SK-N-SH (cell line): ENCODE measurements around the gene ZBTB7B. TPM values are rescaled to one million over a fixed set of nuclear protein-coding genes. Genes with fewer than 3 reads are reported as not detected.

ENCODE experiments used
- CTCF ChIA-PET: fragments of 300-600, 350-600 bp; formaldehyde crosslinking; extraction: SDS; loops from one replicate; lab custom pipeline; 2021; lab: Yijun Ruan, JAX
- POLR2A ChIA-PET: fragments of 350-600 bp; sonication (Branson Sonifier 250); formaldehyde crosslinking; extraction: SDS; loops from one replicate; lab custom pipeline; 2020; ENCODE audit warnings: antibody characterized with exemption, inconsistent platforms; lab: Yijun Ruan, JAX
- DNase-seq: peaks from one replicate; pipeline ENCODE4 v3.0.0; 2012
- H2AFZ ChIP-seq: fragments of 200-600 bp; sonication (generic); 2 replicates; pipeline ENCODE4 v1.8.1; 2016; ENCODE audit warnings: antibody characterized with exemption, mild to moderate bottlenecking, low read depth
- H3F3A ChIP-seq: fragments of 200-600 bp; sonication (generic); replicated peaks from 2 replicates; pipeline ENCODE3; 2016; ENCODE audit warnings: antibody characterized with exemption, mild to moderate bottlenecking; ENCODE audit not compliant: insufficient read depth
- H3K27ac ChIP-seq, 2 experiments: fragments of 200-500 bp in 1 of 2; fragments of 200-600 bp in 1 of 2; sonication (Bioruptor generic) in 1 of 2; sonication (generic), shearing (Covaris generic) in 1 of 2; 2 replicates each; pipeline versions ENCODE4 v1.5.1 to v1.6.1; 2014 to 2016; ENCODE audit warnings: low read depth in 2 of 2, inconsistent platforms in 1 of 2, low read length in 1 of 2, mild to moderate bottlenecking in 1 of 2, mixed read lengths in 1 of 2
- H3K27me3 ChIP-seq: fragments of 200-600 bp; sonication (generic), shearing (Covaris generic); 2 replicates; pipeline ENCODE4 v1.6.1; 2016; ENCODE audit warnings: mixed run types; ENCODE audit not compliant: insufficient read depth
- H3K36me3 ChIP-seq, 2 experiments: fragments of 200-500 bp in 1 of 2; fragments of 200-600 bp in 1 of 2; sonication (Bioruptor generic) in 1 of 2; sonication (generic) in 1 of 2; replicated peaks in 1 of 2; 2 replicates each; pipeline versions ENCODE3 to v1.5.1; 2014 to 2016; ENCODE audit warnings: low read length in 1 of 2, mild to moderate bottlenecking in 1 of 2; ENCODE audit not compliant: insufficient read depth in 2 of 2, control insufficient read depth in 1 of 2
- H3K4me1 ChIP-seq, 2 experiments: fragments of 200-500 bp in 1 of 2; fragments of 200-600 bp in 1 of 2; sonication (Bioruptor generic) in 1 of 2; sonication (generic), shearing (Covaris generic) in 1 of 2; 2 replicates each; pipeline versions ENCODE4 v1.5.1 to v1.6.1; 2014 to 2016; ENCODE audit warnings: low read depth in 1 of 2, low read length in 1 of 2, mixed run types in 1 of 2; ENCODE audit not compliant: insufficient read depth in 2 of 2, control insufficient read depth in 1 of 2
- H3K4me2 ChIP-seq: fragments of 200-600 bp; sonication (generic), shearing (Covaris generic); 2 replicates; pipeline ENCODE4 v1.6.1; 2017; ENCODE audit warnings: mixed run types
- H3K4me3 ChIP-seq, 2 experiments: fragments of 200-500 bp in 1 of 2; fragments of 200-600 bp in 1 of 2; sonication (Bioruptor generic) in 1 of 2; sonication (generic), shearing (Covaris generic) in 1 of 2; 2 replicates each; pipeline versions ENCODE4 v1.5.1 to v1.8.1; 2014 to 2016; ENCODE audit warnings: low read depth in 2 of 2, inconsistent platforms in 1 of 2, low read length in 1 of 2, mild to moderate bottlenecking in 1 of 2, mixed read lengths in 1 of 2, moderate library complexity in 1 of 2
- H3K79me2 ChIP-seq: fragments of 200-600 bp; sonication (generic); 2 replicates; pipeline ENCODE4 v1.8.1; 2017; ENCODE audit warnings: mild to moderate bottlenecking; ENCODE audit not compliant: insufficient read depth
- H3K9ac ChIP-seq: fragments of 200-600 bp; sonication (generic); 2 replicates; pipeline ENCODE4 v1.6.1; 2017; ENCODE audit warnings: mixed run types
- H3K9me2 ChIP-seq: fragments of 200-600 bp; sonication (generic); 2 replicates; pipeline ENCODE4 v1.6.1; 2017; ENCODE audit warnings: mixed run types
- H3K9me3 ChIP-seq: fragments of 200-600 bp; sonication (generic); 2 replicates; pipeline ENCODE4 v1.6.1; 2017; ENCODE audit warnings: mixed run types, mild to moderate bottlenecking, moderate library complexity
- H4K20me1 ChIP-seq: fragments of 200-600 bp; sonication (generic); 2 replicates; pipeline ENCODE4 v1.6.1; 2017; ENCODE audit warnings: mild to moderate bottlenecking, mixed run types; ENCODE audit not compliant: insufficient read depth
- CHD2 ChIP-seq: fragments of 150-350 bp; IDR thresholded peaks from 2 replicates; pipeline ENCODE4 v1.6.1; 2018; ENCODE audit warnings: low read length; ENCODE audit not compliant: partially characterized antibody
- ELF1 ChIP-seq: IDR thresholded peaks from 2 replicates; pipeline ENCODE4 v1.4.0; 2012
- EZH2phosphoT487 ChIP-seq: fragments of 200-600 bp; sonication (generic); IDR thresholded peaks from 2 replicates; pipeline ENCODE4 v1.6.1; 2017; ENCODE audit warnings: low read depth, mixed run types, mild to moderate bottlenecking, antibody characterized with exemption, moderate library complexity, borderline replicate concordance
- FOSL2 ChIP-seq: IDR thresholded peaks from 2 replicates; pipeline ENCODE4 v1.4.0; 2012; ENCODE audit warnings: low read depth, mild to moderate bottlenecking, moderate library complexity, borderline replicate concordance
- FOXJ3 ChIP-seq: sonication (generic); formaldehyde crosslinking; IDR thresholded peaks from 2 replicates; pipeline ENCODE4 v1.5.1; 2020; ENCODE audit warnings: mild to moderate bottlenecking, missing genetic modification reagents
- GABPA ChIP-seq: IDR thresholded peaks from 2 replicates; pipeline ENCODE4 v1.4.0; 2012; ENCODE audit warnings: low read depth, mild to moderate bottlenecking
- GATA2 ChIP-seq: sonication (generic); formaldehyde crosslinking; IDR thresholded peaks from 2 replicates; pipeline ENCODE4 v1.5.0; 2020; ENCODE audit warnings: mild to moderate bottlenecking, missing genetic modification reagents
- IRF3 ChIP-seq: fragments of 150-350 bp; IDR thresholded peaks from 2 replicates; pipeline ENCODE4 v1.6.1; 2016; ENCODE audit warnings: mild to moderate bottlenecking, low read depth, low read length
- MEF2A ChIP-seq: IDR thresholded peaks from 2 replicates; pipeline ENCODE4 v1.4.0; 2012; ENCODE audit warnings: low read depth, borderline replicate concordance
- POLR2AphosphoS5 ChIP-seq: IDR thresholded peaks from 2 replicates; pipeline ENCODE4 v1.6.1; 2012; ENCODE audit warnings: low read depth, low read length
- RAD21 ChIP-seq: IDR thresholded peaks from 2 replicates; pipeline ENCODE4 v1.6.1; 2012; ENCODE audit warnings: mild to moderate bottlenecking, low read length
- RCOR1 ChIP-seq: fragments of 150-350 bp; IDR thresholded peaks from 2 replicates; pipeline ENCODE4 v1.6.1; 2017; ENCODE audit warnings: antibody characterized with exemption, low read length
- RXRA ChIP-seq: IDR thresholded peaks from 2 replicates; pipeline ENCODE4 v1.4.0; 2012; ENCODE audit warnings: low read depth, mild to moderate bottlenecking, borderline replicate concordance
- SIN3A ChIP-seq: IDR thresholded peaks from 2 replicates; pipeline ENCODE4 v1.6.1; 2012; ENCODE audit warnings: low read depth, mild to moderate bottlenecking, low read length, moderate library complexity, borderline replicate concordance
- SMC3 ChIP-seq: IDR thresholded peaks from 2 replicates; pipeline ENCODE4 v1.6.1; 2012; ENCODE audit warnings: low read depth, low read length, improper control_type of control experiment
- TAF1 ChIP-seq: IDR thresholded peaks from 2 replicates; pipeline ENCODE4 v1.6.1; 2012; ENCODE audit warnings: low read depth, mild to moderate bottlenecking, low read length, moderate library complexity, borderline replicate concordance
- TCF12 ChIP-seq: IDR thresholded peaks from 2 replicates; pipeline ENCODE4 v1.4.0; 2012
- TEAD4 ChIP-seq: IDR thresholded peaks from 2 replicates; pipeline ENCODE4 v1.4.0; 2012; ENCODE audit warnings: mild to moderate bottlenecking, borderline replicate concordance; ENCODE audit not compliant: insufficient read depth
- USF2 ChIP-seq: fragments of 150-350 bp; IDR thresholded peaks from 2 replicates; pipeline ENCODE4 v1.6.1; 2017; ENCODE audit warnings: antibody characterized with exemption, low read length, low read depth, borderline replicate concordance
- WGBS: methylation state at CpG from one replicate; pipeline ENCODE4 v1.1.6; 2017; ENCODE audit warnings: low lambda C conversion rate; 5-methylcytosine and 5-hydroxymethylcytosine counted together
- polyA plus RNA-seq, 3 experiments: library from polyadenylated mRNA; depleted of rRNA; stranded (reverse); fragments of >200 nt; gene quantifications; 2 replicates each; pipeline ENCODE4 v1.2.3, GENCODE V29; 2012
- TF ChIP-seq, protein P1 (sequence below): IDR thresholded peaks from 2 replicates; pipeline ENCODE4; 2012

ZBTB7B gene
- polyA plus RNA-seq, 1 of the 3 experiments (the other 2 are of a cell fraction), result 15.7 TPM

DNA sequence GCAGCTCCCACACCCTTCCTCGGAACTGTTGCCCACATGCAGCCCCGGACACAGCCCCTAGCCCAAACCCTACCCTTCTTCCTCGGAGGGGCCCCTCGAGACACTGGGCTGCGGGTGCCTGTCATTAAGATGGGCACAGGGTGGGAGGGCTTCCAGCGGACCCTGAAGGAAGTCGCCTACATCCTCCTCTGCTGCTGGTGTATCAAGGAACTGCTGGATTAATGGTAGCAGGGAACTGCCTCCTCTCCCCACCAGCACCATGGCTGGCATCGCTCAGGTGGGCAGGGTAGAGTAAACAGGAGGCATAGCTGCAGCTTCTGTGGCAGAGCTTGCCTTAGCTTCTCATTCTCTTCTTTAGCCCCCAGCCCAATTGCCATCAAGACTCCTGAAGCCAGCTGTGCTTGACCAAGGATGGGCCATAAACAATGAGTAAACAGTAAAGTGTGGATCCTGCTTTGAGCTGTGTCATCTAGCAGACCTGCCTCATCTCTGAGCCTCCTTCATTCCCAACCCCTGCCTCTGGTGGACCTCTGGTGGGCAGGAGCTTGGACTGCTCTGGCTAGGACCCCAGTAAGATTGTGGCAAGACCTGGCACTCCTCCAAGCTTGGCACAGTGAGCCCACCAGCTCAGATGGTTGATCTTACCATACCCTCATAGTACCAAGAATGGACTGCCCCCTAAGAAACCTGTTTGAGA, 8.9 kb upstream of the ZBTB7B start, which contains the start of gene LENEP (continued):
- no peak for TF ChIP-seq ELF1
- TF ChIP-seq TCF12, result no peak
- no peak for TF ChIP-seq RAD21
- TF ChIP-seq FOSL2, result no peak
- no peak for TF ChIP-seq FOXJ3 (CRISPR knock-in tag)
- TF ChIP-seq TEAD4, result no peak
- no peak for TF ChIP-seq POLR2AphosphoS5
- TF ChIP-seq GABPA, result no peak
- no peak for TF ChIP-seq GATA2 (CRISPR knock-in tag)

GRCh38 chr1:154994269-154994587, 8.4 kb upstream of the ZBTB7B start:
- POLR2A ChIA-PET, result interaction anchor here (0.6 to 3.9 kb wide), 8 partner anchors 11 to 156 kb away, joined by 3 to 22 read pairs (median 8); partner anchors contain the start of genes CKS1B, FLAD1, PBXIP1 and SHC1
- WGBS, result 95% methylated on average over 1 of the region's 1 CpG

GRCh38 chr1:154994591-154994990, 8.0 kb upstream of the ZBTB7B start:
- Histone ChIP-seq H3K79me2 (no peaks in the 10 kb centered on the region), H3F3A (peaks cover 9% of the 10 kb centered on the region), H3K4me3 (no peak overlapping the region), H3K36me3 (peaks cover 9 to 10% of the 10 kb centered on the region in 2 experiments), H3K4me1 (peaks cover 8 to 22% of the 10 kb centered on the region in 2 experiments), H3K9ac (no peak overlapping the region), H2AFZ (no peak overlapping the region), H3K27me3 (no peaks in the 10 kb centered on the region), H3K4me2 (no peak overlapping the region), H4K20me1 (no peaks in the 10 kb centered on the region), H3K27ac (no peak overlapping the region; a peak in 1 of 4 replicates), H3K9me3 (no peaks in the 10 kb centered on the region), H3K9me2 (no peaks in the 10 kb centered on the region)
- ChIA-PET CTCF (interaction anchor here (0.5 to 14.0 kb wide), 11 partner anchors 10 to 178 kb away, joined by 3 to 640 read pairs (median 4); partner anchors contain the start of genes ADAM15, CKS1B, FLAD1 and KRTCAP2), POLR2A (interaction anchor here (0.6 to 3.9 kb wide), 9 partner anchors 11 to 156 kb away, joined by 3 to 22 read pairs (median 7); partner anchors contain the start of genes CKS1B, FLAD1, PBXIP1 and SHC1)
- no peak for DNase-seq
- WGBS, result 80% methylated on average over 2 of the region's 3 CpGs
- TF ChIP-seq GATA2 (CRISPR knock-in tag) (no peak), TCF12 (no peak), USF2 (no peak), RXRA (no peak), RAD21 (no peak), CHD2 (no peak), SIN3A (no peak), IRF3 (no peak), FOSL2 (no peak), RCOR1 (no peak)
- TF ChIP-seq, protein P1, sequence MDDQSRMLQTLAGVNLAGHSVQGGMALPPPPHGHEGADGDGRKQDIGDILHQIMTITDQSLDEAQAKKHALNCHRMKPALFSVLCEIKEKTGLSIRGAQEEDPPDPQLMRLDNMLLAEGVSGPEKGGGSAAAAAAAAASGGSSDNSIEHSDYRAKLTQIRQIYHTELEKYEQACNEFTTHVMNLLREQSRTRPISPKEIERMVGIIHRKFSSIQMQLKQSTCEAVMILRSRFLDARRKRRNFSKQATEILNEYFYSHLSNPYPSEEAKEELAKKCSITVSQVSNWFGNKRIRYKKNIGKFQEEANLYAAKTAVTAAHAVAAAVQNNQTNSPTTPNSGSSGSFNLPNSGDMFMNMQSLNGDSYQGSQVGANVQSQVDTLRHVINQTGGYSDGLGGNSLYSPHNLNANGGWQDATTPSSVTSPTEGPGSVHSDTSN, result no peak

More at GRCh38 chr1:154994269-154994587, 8.4 kb upstream of the ZBTB7B start:
- Histone ChIP-seq H4K20me1 (no peaks in the 10 kb centered on the region), H3K9ac (no peak overlapping the region), H2AFZ (no peak overlapping the region), H3K79me2 (no peaks in the 10 kb centered on the region), H3F3A (peaks cover 8% of the 10 kb centered on the region), H3K36me3 (peaks cover 11 to 14% of the 10 kb centered on the region in 2 experiments), H3K27ac (no peak overlapping the region; a peak in 1 of 4 replicates), H3K4me3 (no peak overlapping the region), H3K4me1 (peaks cover 7 to 24% of the 10 kb centered on the region in 2 experiments), H3K4me2 (no peak overlapping the region), H3K9me2 (no peaks in the 10 kb centered on the region), H3K27me3 (no peaks in the 10 kb centered on the region), H3K9me3 (no peaks in the 10 kb centered on the region)
- DNase-seq, result no peak
- TF ChIP-seq EZH2phosphoT487, result no peak
- no peak for TF ChIP-seq TAF1
- no peak for TF ChIP-seq USF2
- TF ChIP-seq SMC3, result no peak
- no peak for TF ChIP-seq MEF2A
- CTCF ChIA-PET, result interaction anchor here (0.5 to 14.0 kb wide), 13 partner anchors 10 to 179 kb away, joined by 3 to 640 read pairs (median 4); partner anchors contain the start of genes ADAM15, CKS1B, FLAD1 and KRTCAP2
